H1 (cell line): ENCODE results near the gene LRCH1. TPM values are rescaled to one million over a fixed set of nuclear protein-coding genes. Genes with fewer than 3 reads are reported as not detected.

Source experiments
- CTCF ChIA-PET: fragments of 300-600 bp; sonication (Branson Sonifier 250); formaldehyde crosslinking; loops from one replicate; lab custom pipeline; 2021; ENCODE audit not compliant: partially characterized antibody; lab: Charles Lee
- POLR2A ChIA-PET: fragments of 300-600 bp; sonication (Branson Sonifier 250); formaldehyde crosslinking; loops from one replicate; lab custom pipeline; 2021; ENCODE audit warnings: inconsistent platforms; ENCODE audit not compliant: partially characterized antibody; lab: Charles Lee
- DNase-seq, 2 experiments: peaks; one replicate each; pipeline versions ENCODE4 v3.0.0 to v3.0.0-alpha.2; 2010 to 2022; ENCODE audit warnings: low spot score in 2 of 2, low read depth in 1 of 2, mixed read lengths in 1 of 2
- FAIRE-seq: peaks from 2 replicates; lab custom pipeline; 2011; peaks lifted over from hg19 to GRCh38; lab: Jason Lieb, UNC
- H2AFZ ChIP-seq: 2 replicates; pipeline ENCODE4 v1.8.1; 2012; ENCODE audit warnings: low read length, inconsistent platforms
- H2AK5ac ChIP-seq: 2 replicates; pipeline ENCODE4 v1.6.1; 2013; ENCODE audit warnings: low read depth, low read length
- H2BK120ac ChIP-seq: replicated peaks from 2 replicates; pipeline ENCODE3; 2013; ENCODE audit warnings: low read depth, low read length, inconsistent platforms
- H2BK12ac ChIP-seq: 2 replicates; pipeline ENCODE4 v1.6.1; 2013; ENCODE audit warnings: low read depth, low read length
- H2BK15ac ChIP-seq: 2 replicates; pipeline ENCODE4 v1.6.1; 2013; ENCODE audit warnings: low read length
- H2BK20ac ChIP-seq: 2 replicates; pipeline ENCODE4 v1.6.1; 2013; ENCODE audit warnings: low read length
- H2BK5ac ChIP-seq: 2 replicates; pipeline ENCODE4 v1.6.1; 2013; ENCODE audit warnings: low read depth, low read length
- H3K14ac ChIP-seq: 2 replicates; pipeline ENCODE4 v1.6.1; 2013; ENCODE audit warnings: inconsistent platforms; ENCODE audit not compliant: insufficient read length
- H3K18ac ChIP-seq: 2 replicates; pipeline ENCODE4 v1.6.1; 2013; ENCODE audit warnings: low read length; ENCODE audit errors: extremely low read depth
- H3K23ac ChIP-seq: 2 replicates; pipeline ENCODE4 v1.6.1; 2013; ENCODE audit warnings: inconsistent platforms; ENCODE audit not compliant: insufficient read length
- H3K23me2 ChIP-seq: 2 replicates; pipeline ENCODE4 v1.6.1; 2013; ENCODE audit warnings: low read depth, low read length
- H3K27ac ChIP-seq: 2 replicates; pipeline ENCODE4 v1.6.1; 2011; ENCODE audit warnings: low read depth, low read length, inconsistent platforms
- H3K27me3 ChIP-seq, 4 experiments: replicated peaks in 1 of 4; 1 replicate in 1 of 4; 2 replicates in 3 of 4; pipeline versions ENCODE4 v1.6.1 to v1.8.1; 2011 to 2013; ENCODE audit warnings: low read length in 3 of 4, mild to moderate bottlenecking in 3 of 4, inconsistent platforms in 2 of 4, mixed read lengths in 2 of 4, moderate library complexity in 1 of 4; ENCODE audit not compliant: control insufficient read depth in 3 of 4, insufficient read depth in 3 of 4; ENCODE audit errors: extremely low read depth in 1 of 4
- H3K36me3 ChIP-seq, 4 experiments: 2 replicates each; pipeline versions ENCODE4 v1.6.1 to v1.8.1; 2011 to 2013; ENCODE audit warnings: mild to moderate bottlenecking in 4 of 4, low read length in 3 of 4, moderate library complexity in 2 of 4, control low read depth in 1 of 4, inconsistent platforms in 1 of 4; ENCODE audit not compliant: insufficient read depth in 4 of 4, control insufficient read depth in 2 of 4
- H3K4ac ChIP-seq: replicated peaks from 2 replicates; pipeline ENCODE3; 2013; ENCODE audit warnings: low read length, low read depth, mixed read lengths, inconsistent platforms; ENCODE audit not compliant: insufficient read length
- H3K4me1 ChIP-seq, 4 experiments: replicated peaks in 1 of 4; 1 replicate in 1 of 4; 2 replicates in 3 of 4; pipeline versions ENCODE4 v1.6.1 to v1.8.1; 2011 to 2013; ENCODE audit warnings: low read length in 3 of 4, inconsistent platforms in 2 of 4, mixed read lengths in 1 of 4; ENCODE audit not compliant: insufficient read depth in 4 of 4, control insufficient read depth in 3 of 4
- H3K4me2 ChIP-seq, 2 experiments: 2 replicates each; pipeline versions ENCODE4 v1.6.1 to v1.8.1; 2011 to 2013; ENCODE audit warnings: low read depth in 2 of 2, low read length in 2 of 2, control low read depth in 1 of 2, inconsistent platforms in 1 of 2, mild to moderate bottlenecking in 1 of 2; ENCODE audit not compliant: insufficient read depth in 1 of 2
- H3K4me3 ChIP-seq, 4 experiments: fragments of 200-600, 300-600 bp in 1 of 4; sonication (generic), shearing (Covaris generic), sonication (Bioruptor Twin) in 1 of 4; 2 replicates each; pipeline versions ENCODE4 v1.5.1 to v1.8.1; 2011 to 2016; ENCODE audit warnings: low read length in 4 of 4, low read depth in 3 of 4, control low read depth in 2 of 4, inconsistent platforms in 2 of 4, mild to moderate bottlenecking in 2 of 4, mixed read lengths in 1 of 4, moderate library complexity in 1 of 4; ENCODE audit not compliant: insufficient read depth in 2 of 4; ENCODE audit errors: extremely low read depth in 1 of 4
- H3K56ac ChIP-seq: replicated peaks from 2 replicates; pipeline ENCODE3; 2013; ENCODE audit warnings: low read depth, mild to moderate bottlenecking, mixed read lengths, low read length, inconsistent platforms; ENCODE audit not compliant: insufficient read length
- H3K79me1 ChIP-seq: 2 replicates; pipeline ENCODE4 v1.6.1; 2013; ENCODE audit warnings: low read depth, low read length, control low read depth
- H3K79me2 ChIP-seq, 2 experiments: 2 replicates each; pipeline versions ENCODE4 v1.6.1 to v1.8.1; 2012 to 2013; ENCODE audit warnings: low read length in 2 of 2, mild to moderate bottlenecking in 2 of 2, inconsistent platforms in 1 of 2; ENCODE audit not compliant: insufficient read depth in 2 of 2, control insufficient read depth in 1 of 2
- H3K9ac ChIP-seq, 4 experiments: replicated peaks in 1 of 4; 1 replicate in 1 of 4; 2 replicates in 3 of 4; pipeline versions ENCODE4 v1.6.1 to v1.8.1; 2011 to 2013; ENCODE audit warnings: low read depth in 3 of 4, low read length in 3 of 4, control low read depth in 2 of 4, mild to moderate bottlenecking in 2 of 4, moderate library complexity in 2 of 4, inconsistent platforms in 1 of 4; ENCODE audit errors: extremely low read depth in 1 of 4
- H3K9me3 ChIP-seq, 2 experiments: 2 replicates each; pipeline versions ENCODE4 v1.6.1 to v1.8.1; 2012 to 2013; ENCODE audit warnings: mild to moderate bottlenecking in 2 of 2, moderate library complexity in 2 of 2, control low read depth in 1 of 2, inconsistent platforms in 1 of 2, low read depth in 1 of 2, low read length in 1 of 2, mixed read lengths in 1 of 2; ENCODE audit not compliant: insufficient read depth in 2 of 2
- H4K20me1 ChIP-seq, 2 experiments: replicated peaks in 1 of 2; 2 replicates each; pipeline versions ENCODE3 to v1.8.1; 2011 to 2013; ENCODE audit warnings: inconsistent platforms in 2 of 2, low read length in 2 of 2, mild to moderate bottlenecking in 1 of 2; ENCODE audit not compliant: insufficient read depth in 2 of 2, control insufficient read depth in 1 of 2
- H4K5ac ChIP-seq: 2 replicates; pipeline ENCODE4 v1.6.1; 2013; ENCODE audit warnings: low read length, low read depth, mixed read lengths, inconsistent platforms; ENCODE audit not compliant: insufficient read length
- H4K8ac ChIP-seq: 2 replicates; pipeline ENCODE4 v1.8.0; 2013; ENCODE audit warnings: mild to moderate bottlenecking, moderate library complexity, low read length, inconsistent platforms; ENCODE audit not compliant: insufficient read depth; ENCODE audit errors: extremely low read depth
- H4K91ac ChIP-seq: replicated peaks from 2 replicates; pipeline ENCODE3; 2013; ENCODE audit warnings: low read length, mixed read lengths, inconsistent platforms; ENCODE audit not compliant: insufficient read length
- BRCA1 ChIP-seq: IDR thresholded peaks from 2 replicates; pipeline ENCODE4 v1.6.1; 2012; ENCODE audit warnings: low read depth, low read length, improper control_type of control experiment
- CBX8 ChIP-seq: fragments of 300-800, 300-1000 bp; sonication (generic); IDR thresholded peaks from 2 replicates; pipeline ENCODE4 v1.7.1; 2016; ENCODE audit warnings: low read depth, low read length, borderline replicate concordance
- CEBPB ChIP-seq: IDR thresholded peaks from 2 replicates; pipeline ENCODE4 v1.6.1; 2012; ENCODE audit warnings: low read depth, low read length
- CREB1 ChIP-seq: IDR thresholded peaks from 2 replicates; pipeline ENCODE4 v1.6.1; 2012; ENCODE audit warnings: inconsistent platforms
- CTBP2 ChIP-seq: IDR thresholded peaks from 2 replicates; pipeline ENCODE4 v1.7.0; 2011; ENCODE audit warnings: borderline replicate concordance, mild to moderate bottlenecking, moderate library complexity, mixed read lengths, low read length; ENCODE audit not compliant: insufficient read depth, insufficient read length
- EP300 ChIP-seq, 2 experiments: IDR thresholded peaks; 1 replicate in 1 of 2; 2 replicates in 1 of 2; pipeline ENCODE4 v1.6.1; 2011 to 2012; ENCODE audit warnings: low read depth in 2 of 2, low read length in 2 of 2, mild to moderate bottlenecking in 2 of 2, borderline replicate concordance in 1 of 2, inconsistent platforms in 1 of 2, moderate library complexity in 1 of 2
- GTF2F1 ChIP-seq: IDR thresholded peaks from 2 replicates; pipeline ENCODE4 v1.6.1; 2012; ENCODE audit warnings: low read depth, low read length, improper control_type of control experiment, borderline replicate concordance
- HDAC6 ChIP-seq: IDR thresholded peaks from one replicate; pipeline ENCODE4 v1.7.1; 2012; ENCODE audit warnings: low read depth, mild to moderate bottlenecking, inconsistent platforms, low read length, moderate library complexity
- JUN ChIP-seq: IDR thresholded peaks from 2 replicates; pipeline ENCODE4 v1.6.1; 2011; ENCODE audit warnings: low read depth, mild to moderate bottlenecking, improper control_type of control experiment, low read length
- NANOG ChIP-seq: IDR thresholded peaks from 2 replicates; pipeline ENCODE4 v1.6.1; 2011; ENCODE audit warnings: low read length, low read depth, mild to moderate bottlenecking, inconsistent platforms; ENCODE audit not compliant: insufficient read depth, poor library complexity, severe bottlenecking
- POLR2A ChIP-seq, 2 experiments: IDR thresholded peaks; 1 replicate in 1 of 2; 2 replicates in 1 of 2; pipeline ENCODE4 v1.6.1; 2011; ENCODE audit warnings: low read depth in 2 of 2, low read length in 2 of 2, mild to moderate bottlenecking in 2 of 2; ENCODE audit errors: control extremely low read depth in 1 of 2
- RXRA ChIP-seq: IDR thresholded peaks from 2 replicates; pipeline ENCODE4 v1.6.1; 2011; ENCODE audit warnings: low read depth, mild to moderate bottlenecking, low read length, moderate library complexity; ENCODE audit not compliant: insufficient read depth
- SP4 ChIP-seq: IDR thresholded peaks from 2 replicates; pipeline ENCODE4 v1.6.1; 2012; ENCODE audit warnings: low read length, inconsistent platforms
- TBP ChIP-seq: IDR thresholded peaks from 2 replicates; pipeline ENCODE4 v1.6.1; 2011; ENCODE audit warnings: low read depth, low read length, improper control_type of control experiment
- ZNF274 ChIP-seq: IDR thresholded peaks from 2 replicates; pipeline ENCODE4 v1.7.0; 2012; ENCODE audit warnings: low read length, borderline replicate concordance; ENCODE audit errors: extremely low read depth
- WGBS, 2 experiments: shearing (Covaris generic) in 1 of 2; methylation state at CpG; one replicate each; pipeline versions ENCODE4 v1.1.6 to v1.1.7; 2013 to 2015; ENCODE audit warnings: low lambda C conversion rate in 2 of 2, mixed read lengths in 2 of 2, inconsistent platforms in 1 of 2, low coverage in 1 of 2, missing lambda C conversion rate in 1 of 2; ENCODE audit not compliant: insufficient replicate concordance in 2 of 2, insufficient coverage in 1 of 2, insufficient read length in 1 of 2; ENCODE audit errors: extremely low coverage in 1 of 2, missing lambda C conversion rate in 1 of 2; 5-methylcytosine and 5-hydroxymethylcytosine counted together
- polyA plus RNA-seq, 7 experiments: library from polyadenylated mRNA; depleted of rRNA in 3 of 7; stranded (reverse) in 5 of 7; unstranded in 2 of 7; fragments of >200 nt in 5 of 7; fragments of 200-250 nt in 2 of 7; gene quantifications; 1 replicate in 5 of 7; 2 replicates in 1 of 7; 4 replicates in 1 of 7; pipeline versions ENCODE4 v1.2.1 to v1.2.3, GENCODE V29; 2011 to 2013; ENCODE audit warnings: missing spikeins in 2 of 7, mixed read lengths in 2 of 7
- total RNA-seq: library from RNA; stranded (reverse); fragmentation: NEBNext Ultra II Directional; extraction: Animal tissue kit (Norgen Biotek cat#: 25700); gene quantifications from 2 replicates; pipeline ENCODE4 v1.2.1, GENCODE V29; 2021
- TF ChIP-seq, protein P1 (sequence below): IDR thresholded peaks from 2 replicates; pipeline ENCODE4 v1.6.1; 2012; ENCODE audit warnings: inconsistent platforms

LRCH1 gene
- total and polyA plus RNA-seq, 2 of the 8 experiments (the other 6 are each of a cell fraction or from before 2014, with no cell fraction given), result 3.0 to 10.1 TPM

DNA sequence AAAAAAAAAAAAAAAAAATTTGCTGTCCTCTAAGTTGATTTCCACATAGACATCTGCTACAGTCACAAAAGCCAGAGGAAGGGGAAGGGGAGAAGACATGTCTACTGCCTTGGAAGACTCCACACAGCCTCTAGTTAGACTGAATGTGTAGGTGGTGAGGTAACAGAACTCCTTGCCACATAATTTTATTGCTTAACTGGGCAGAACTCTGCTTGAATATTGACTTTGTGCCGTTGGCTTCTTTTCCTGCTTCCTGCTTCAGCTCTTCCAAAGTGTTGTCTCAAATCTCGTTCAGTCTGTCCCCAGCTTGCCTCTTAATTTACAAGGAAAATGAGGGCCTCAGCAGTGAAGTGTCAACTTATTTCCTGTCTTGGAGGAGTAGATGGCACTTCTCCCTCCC is 206.9 kb downstream of the LRCH1 start:
- Histone ChIP-seq H3K23me2 (no peaks in the 10 kb centered on the region; the same call in 1 of the 2 replicates), H4K91ac (no peak overlapping the region), H2AFZ (no peak overlapping the region), H2BK20ac (no peak overlapping the region), H2BK15ac (no peak overlapping the region), H4K20me1 (no peaks in the 10 kb centered on the region), H2BK12ac (no peak overlapping the region), H3K36me3 (no peaks in the 10 kb centered on the region), H3K56ac (no peak overlapping the region), H3K4me1 (no peaks in the 10 kb centered on the region), H3K27me3 (no peaks in the 10 kb centered on the region), H3K9ac (no peak overlapping the region), H3K9me3 (no peaks in the 10 kb centered on the region), H2BK120ac (no peak overlapping the region), H3K79me2 (no peaks in the 10 kb centered on the region), H3K14ac (no peak overlapping the region), H2AK5ac (no peak overlapping the region), H4K5ac (no peak overlapping the region), H3K27ac (no peak overlapping the region), H4K8ac (no peak overlapping the region), H2BK5ac (no peak overlapping the region), H3K4me3 (no peak overlapping the region), H3K79me1 (no peaks in the 10 kb centered on the region), H3K23ac (no peak overlapping the region), H3K4ac (no peak overlapping the region), H3K18ac (no peak overlapping the region), H3K4me2 (no peak overlapping the region)
- DNase-seq (no peak), FAIRE-seq (no peak)
- ChIA-PET CTCF (no interaction called here), POLR2A (no interaction called here)
- 87% methylated on average over 2 of the region's 2 CpGs; no CpG with 5 or more reads in 1 of the 2 experiments for whole genome bisulfite sequencing, 2 experiments
- no peak for TF ChIP-seq GTF2F1
- no peak for TF ChIP-seq CBX8
- no peak for TF ChIP-seq CREB1
- TF ChIP-seq JUN, result no peak
- TF ChIP-seq, protein P1, sequence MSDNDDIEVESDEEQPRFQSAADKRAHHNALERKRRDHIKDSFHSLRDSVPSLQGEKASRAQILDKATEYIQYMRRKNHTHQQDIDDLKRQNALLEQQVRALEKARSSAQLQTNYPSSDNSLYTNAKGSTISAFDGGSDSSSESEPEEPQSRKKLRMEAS, result no peak
- no peak for TF ChIP-seq HDAC6
- no peak for TF ChIP-seq CTBP2
- no peak for TF ChIP-seq TBP
- no peak for TF ChIP-seq BRCA1
- no peak for TF ChIP-seq NANOG
- TF ChIP-seq CEBPB, result no peak
- no peak for TF ChIP-seq SP4
- no peak for TF ChIP-seq EP300 (IDR thresholded peaks at IDR 0.05; ENCODE audit: borderline replicate concordance in 1 of 2, low read depth in 2 of 2, low read length in 2 of 2)
- TF ChIP-seq RXRA, result no peak
- TF ChIP-seq POLR2A (IDR thresholded peaks at IDR 0.05; ENCODE audit: control extremely low read depth in 1 of 2, low read depth in 2 of 2, low read length in 2 of 2), result no peak
- TF ChIP-seq ZNF274, result no peak
